Measurements from ENCODE around the gene GADL1.

GADL1 gene

DNA sequence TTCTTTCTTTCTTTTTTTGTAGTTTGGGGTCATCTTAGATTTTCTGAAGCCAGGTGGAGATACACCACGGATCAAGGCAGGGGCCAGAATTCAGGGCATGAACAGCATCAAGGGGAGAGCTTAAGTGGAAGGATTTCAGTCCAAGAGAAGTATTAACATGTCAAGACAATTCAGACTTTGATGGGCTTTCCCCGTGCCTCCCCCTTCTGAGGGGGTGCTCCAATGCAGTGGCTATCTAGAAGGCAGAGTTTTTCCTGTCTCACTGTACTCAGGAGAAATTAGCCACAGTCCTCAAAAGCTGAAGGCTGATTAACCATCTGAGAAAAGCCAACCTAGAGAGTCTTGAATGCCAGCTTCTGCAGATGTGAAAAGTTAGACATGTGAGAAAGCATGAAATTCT lies 160.8 kb downstream of the GADL1 start:
- Mint-ChIP-seq H3K4me3 (no peak overlapping the region), H3K27ac (no peak overlapping the region), H3K36me3 (ENCODE audit: low read depth) (no peaks in the 10 kb centered on the region), H3K9me3 (peaks cover 5% of the 10 kb centered on the region), H3K4me1 (no peaks in the 10 kb centered on the region), H3K27me3 (ENCODE audit: low read depth, poor library complexity) (peaks cover 4% of the 10 kb centered on the region)
- TF ChIP-seq, protein P1, sequence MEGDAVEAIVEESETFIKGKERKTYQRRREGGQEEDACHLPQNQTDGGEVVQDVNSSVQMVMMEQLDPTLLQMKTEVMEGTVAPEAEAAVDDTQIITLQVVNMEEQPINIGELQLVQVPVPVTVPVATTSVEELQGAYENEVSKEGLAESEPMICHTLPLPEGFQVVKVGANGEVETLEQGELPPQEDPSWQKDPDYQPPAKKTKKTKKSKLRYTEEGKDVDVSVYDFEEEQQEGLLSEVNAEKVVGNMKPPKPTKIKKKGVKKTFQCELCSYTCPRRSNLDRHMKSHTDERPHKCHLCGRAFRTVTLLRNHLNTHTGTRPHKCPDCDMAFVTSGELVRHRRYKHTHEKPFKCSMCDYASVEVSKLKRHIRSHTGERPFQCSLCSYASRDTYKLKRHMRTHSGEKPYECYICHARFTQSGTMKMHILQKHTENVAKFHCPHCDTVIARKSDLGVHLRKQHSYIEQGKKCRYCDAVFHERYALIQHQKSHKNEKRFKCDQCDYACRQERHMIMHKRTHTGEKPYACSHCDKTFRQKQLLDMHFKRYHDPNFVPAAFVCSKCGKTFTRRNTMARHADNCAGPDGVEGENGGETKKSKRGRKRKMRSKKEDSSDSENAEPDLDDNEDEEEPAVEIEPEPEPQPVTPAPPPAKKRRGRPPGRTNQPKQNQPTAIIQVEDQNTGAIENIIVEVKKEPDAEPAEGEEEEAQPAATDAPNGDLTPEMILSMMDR (IDR thresholded peaks at IDR 0.05) = no peak
- DNase-seq = no peak

DNA sequence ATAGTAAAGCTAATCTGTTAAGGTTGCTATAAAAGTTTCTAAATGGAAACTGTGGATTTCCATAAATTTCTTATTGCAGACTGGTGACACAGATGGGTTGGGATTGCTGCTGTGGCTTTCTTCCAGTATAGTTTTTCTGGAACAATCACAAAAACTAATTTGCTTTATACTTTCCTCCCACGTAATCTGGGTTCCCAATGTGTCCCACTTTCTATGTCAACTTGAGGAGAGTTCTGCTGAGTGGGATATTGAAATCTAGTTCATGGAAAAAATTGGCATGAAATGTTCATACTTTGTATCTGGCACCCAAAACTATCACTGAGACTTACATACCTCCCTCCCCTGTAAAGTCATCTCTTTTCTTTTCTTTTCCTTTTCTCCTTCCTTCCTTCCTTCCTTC lies 161.3 kb downstream of the GADL1 start:
- H3K4me3 Mint-ChIP-seq = no peak overlapping the region
- no peaks in the 10 kb centered on the region for H3K36me3 Mint-ChIP-seq (ENCODE audit: low read depth)
- peaks cover 4% of the 10 kb centered on the region for H3K27me3 Mint-ChIP-seq (ENCODE audit: low read depth, poor library complexity)
- TF ChIP-seq, protein P1 (IDR thresholded peaks at IDR 0.05) = no peak
- H3K4me1 Mint-ChIP-seq = no peaks in the 10 kb centered on the region
- H3K9me3 Mint-ChIP-seq = peaks cover 5% of the 10 kb centered on the region
- no peak for DNase-seq
- H3K27ac Mint-ChIP-seq = no peak overlapping the region

DNA sequence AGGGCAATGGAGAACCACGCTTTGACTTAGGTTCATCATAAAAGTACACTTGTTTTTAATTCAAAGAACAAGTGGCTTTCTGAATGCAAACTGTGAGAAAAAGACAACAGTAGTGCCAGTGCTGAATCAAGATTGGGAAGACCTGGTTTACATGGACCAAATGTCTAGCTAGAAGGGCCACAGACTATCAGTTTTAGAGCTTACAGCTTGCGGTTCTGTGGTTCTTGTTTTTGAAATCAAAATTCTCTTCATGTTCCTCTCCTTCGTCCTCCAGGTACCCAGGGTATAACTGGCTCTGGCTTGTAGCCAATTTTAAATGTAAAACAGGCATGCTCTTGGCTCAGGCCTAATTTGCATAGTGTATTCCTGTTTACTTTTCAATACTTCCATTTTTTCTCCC lies 163.5 kb downstream of the GADL1 start:
- no peak overlapping the region for H3K4me3 Mint-ChIP-seq
- H3K36me3 Mint-ChIP-seq (ENCODE audit: low read depth) = no peaks in the 10 kb centered on the region
- H3K27me3 Mint-ChIP-seq (ENCODE audit: low read depth, poor library complexity) = peaks cover 2% of the 10 kb centered on the region
- H3K27ac Mint-ChIP-seq = no peak overlapping the region
- TF ChIP-seq, protein P1 (IDR thresholded peaks at IDR 0.05) = no peak
- H3K4me1 Mint-ChIP-seq = no peaks in the 10 kb centered on the region
- peaks cover 5% of the 10 kb centered on the region for H3K9me3 Mint-ChIP-seq
- no peak for DNase-seq

DNA sequence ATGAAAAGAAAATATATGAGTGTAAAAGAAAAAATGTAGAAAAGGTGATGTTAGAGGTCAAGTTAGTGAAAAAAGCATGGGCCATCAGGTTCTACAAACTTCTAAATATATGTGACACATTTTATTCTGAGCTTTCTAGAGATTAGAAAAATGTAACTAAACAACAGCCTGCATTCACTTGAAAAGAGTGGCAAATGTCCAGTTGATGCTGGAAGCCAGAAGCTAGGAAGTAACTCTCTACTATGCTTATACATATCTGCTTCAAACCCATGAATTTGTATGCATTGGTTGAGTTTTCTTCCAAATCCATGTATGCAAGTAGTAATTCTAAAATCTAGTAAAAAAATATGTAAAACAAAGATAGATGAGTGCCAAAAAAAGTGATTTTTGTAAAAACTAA lies 164.5 kb downstream of the GADL1 start:
- Mint-ChIP-seq H3K36me3 (ENCODE audit: low read depth) (no peaks in the 10 kb centered on the region), H3K4me3 (no peak overlapping the region), H3K4me1 (no peaks in the 10 kb centered on the region), H3K27ac (no peak overlapping the region), H3K9me3 (no peaks in the 10 kb centered on the region), H3K27me3 (ENCODE audit: low read depth, poor library complexity) (no peaks in the 10 kb centered on the region)
- no peak for DNase-seq
- TF ChIP-seq, protein P1 (IDR thresholded peaks at IDR 0.05) = no peak

DNA sequence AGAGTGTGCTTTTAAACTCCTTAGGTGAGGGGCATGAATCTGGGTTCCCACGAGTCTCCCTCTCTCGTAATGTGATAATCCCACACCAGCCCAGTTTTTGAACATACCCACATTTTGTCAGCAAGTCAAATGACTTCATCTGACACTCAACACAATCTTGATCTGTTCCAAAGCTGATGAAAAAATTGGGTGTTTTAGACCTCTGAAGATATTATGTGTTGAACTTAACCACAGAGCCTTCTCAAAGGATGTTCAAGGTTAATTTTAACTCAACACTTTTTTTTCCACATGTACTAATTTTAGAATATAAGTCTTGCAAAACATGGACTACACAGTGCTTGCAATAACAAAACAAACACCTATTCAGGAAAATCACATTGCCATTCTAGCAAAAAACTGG lies 164.9 kb downstream of the GADL1 start:
- TF ChIP-seq, protein P1 (IDR thresholded peaks at IDR 0.05) = no peak
- Mint-ChIP-seq H3K27ac (no peak overlapping the region), H3K4me1 (no peaks in the 10 kb centered on the region), H3K27me3 (ENCODE audit: low read depth, poor library complexity) (no peaks in the 10 kb centered on the region), H3K9me3 (no peaks in the 10 kb centered on the region), H3K36me3 (ENCODE audit: low read depth) (no peaks in the 10 kb centered on the region), H3K4me3 (no peak overlapping the region)
- DNase-seq = no peak

DNA sequence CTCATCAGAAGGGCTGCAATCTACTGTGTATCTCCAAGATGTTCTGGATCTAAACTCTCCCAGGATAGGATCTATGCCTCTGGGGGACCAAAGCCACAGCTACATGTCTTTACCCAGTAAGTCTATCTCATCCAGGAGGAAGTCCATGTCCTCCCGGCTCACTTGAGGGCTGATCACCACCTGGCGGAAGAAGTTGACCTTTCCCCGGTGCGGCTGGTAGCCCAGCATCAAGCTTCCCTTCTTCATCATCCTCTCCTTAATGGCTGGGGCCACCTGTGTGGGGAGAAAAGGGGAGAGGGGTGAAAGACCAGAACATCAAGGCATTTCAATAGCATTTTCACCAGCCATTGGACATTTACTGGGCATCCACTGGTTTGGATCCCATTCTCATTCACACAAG lies 166.3 kb downstream of the GADL1 start:
- H3K4me1 Mint-ChIP-seq = no peaks in the 10 kb centered on the region
- TF ChIP-seq, protein P1 (IDR thresholded peaks at IDR 0.05) = no peak
- H3K27me3 Mint-ChIP-seq (ENCODE audit: low read depth, poor library complexity) = no peaks in the 10 kb centered on the region
- H3K36me3 Mint-ChIP-seq (ENCODE audit: low read depth) = no peaks in the 10 kb centered on the region
- no peak overlapping the region for H3K4me3 Mint-ChIP-seq
- H3K9me3 Mint-ChIP-seq = no peaks in the 10 kb centered on the region
- DNase-seq = no peak
- H3K27ac Mint-ChIP-seq = no peak overlapping the region

All from nephron progenitor cell (in vitro differentiated cells).